ENCODE measurements around the gene EVPL. TPM values are rescaled to one million over a fixed set of nuclear protein-coding genes. Genes with fewer than 3 reads are reported as not detected.

Gene EVPL
- total and polyA plus RNA-seq, 2 donors (not counting 3 experiments of a cell fraction or from before 2014, with no cell fraction given) = not detected

DNA sequence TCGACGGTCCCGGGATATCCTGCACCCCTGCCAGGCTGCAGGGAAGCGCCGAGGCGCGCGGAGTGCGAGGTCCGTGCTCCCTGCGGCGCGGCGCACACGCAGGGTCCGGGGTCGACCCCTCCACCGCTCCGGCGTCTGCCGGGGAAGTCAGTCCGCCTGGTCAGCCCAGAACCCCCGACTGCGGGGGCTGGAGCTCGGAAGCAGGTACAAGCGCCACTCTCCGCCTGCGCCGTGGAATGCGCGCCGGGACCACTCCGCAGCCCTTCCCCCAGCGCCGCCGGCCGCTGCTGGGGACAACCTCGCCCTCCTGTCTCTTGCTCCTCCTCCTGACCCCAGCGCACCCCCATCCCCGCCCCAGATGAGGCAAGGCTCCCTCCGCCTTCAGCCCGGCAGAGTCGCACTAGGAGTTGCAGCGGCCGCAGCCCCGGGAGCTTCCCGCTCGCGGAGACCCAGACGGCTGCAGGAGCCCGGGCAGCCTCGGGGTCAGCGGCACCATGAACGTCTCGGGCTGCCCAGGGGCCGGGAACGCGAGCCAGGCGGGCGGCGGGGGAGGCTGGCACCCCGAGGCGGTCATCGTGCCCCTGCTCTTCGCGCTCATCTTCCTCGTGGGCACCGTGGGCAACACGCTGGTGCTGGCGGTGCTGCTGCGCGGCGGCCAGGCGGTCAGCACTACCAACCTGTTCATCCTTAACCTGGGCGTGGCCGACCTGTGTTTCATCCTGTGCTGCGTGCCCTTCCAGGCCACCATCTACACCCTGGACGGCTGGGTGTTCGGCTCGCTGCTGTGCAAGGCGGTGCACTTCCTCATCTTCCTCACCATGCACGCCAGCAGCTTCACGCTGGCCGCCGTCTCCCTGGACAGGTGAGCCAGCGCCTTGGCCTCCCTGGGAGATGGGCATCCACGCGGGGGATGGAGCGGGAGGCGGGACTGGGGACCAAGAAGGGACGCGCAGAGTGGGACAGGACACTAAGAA is 47.6 kb upstream of the EVPL start, which contains the start of gene GALR2:
Gene GALR2 (plus strand): TSS at position 392 of the 974 bp plus-strand sequence. CDS start 103 bp downstream, at position 495.
- no peak for TF ChIP-seq MYC (IDR thresholded peaks at IDR 0.05; ENCODE audit: low read depth, low read length)
- TF ChIP-seq EZH2 (IDR thresholded peaks at IDR 0.05; ENCODE audit: borderline replicate concordance, low read depth, low read length, severe bottlenecking) = peak; percentile 93
- intact Hi-C loops (cut with micrococcal nuclease) (loop anchor here (5.0 kb wide), 2 partner anchors 47 to 62 kb away; partner anchors contain the start of gene EVPL), dilution Hi-C loops (cut with MboI; ENCODE audit: extremely low pct_ligation_motif_present, low sequenced_read_pairs) (no loop called here)
- H3K4me2 ChIP-seq (ENCODE audit: insufficient read depth, low read length) = no peak within 1 kb of the TSS
- DNase-seq (ENCODE audit: low read depth, low spot score) = no peak
- no peak within 1 kb of the TSS for H3K4me3 ChIP-seq (replicated peaks in 1 of 3; ENCODE audit: insufficient read depth in 1 of 3, low read depth in 1 of 3, low read length in 3 of 3)
- H3K79me2 ChIP-seq (ENCODE audit: control insufficient read depth, insufficient read depth, low read length) = peaks cover 29% of the 10 kb centered on the region
- no peaks in the 10 kb centered on the region for H4K20me1 ChIP-seq (replicated peaks; ENCODE audit: control insufficient read depth, extremely low read depth, insufficient read depth, low read length)
- H3K9ac ChIP-seq (replicated peaks; ENCODE audit: extremely low read depth, insufficient read depth, low read length) = no peak within 1 kb of the TSS
- H2AFZ ChIP-seq (ENCODE audit: low read depth, low read length) = no peak within 1 kb of the TSS
- BruUV-seq (replicated peaks) = no TSS peak
- H3K27ac ChIP-seq (ENCODE audit: insufficient read depth, low read depth, low read length) = no peak within 1 kb of the TSS
- no peaks in the 10 kb centered on the region for H3K9me3 ChIP-seq (replicated peaks; ENCODE audit: control insufficient read depth, insufficient read depth, low read length)
- peaks cover 58 to 63% of the 10 kb centered on the region in 2 experiments for H3K27me3 ChIP-seq (ENCODE audit: control insufficient read depth in 2 of 2, insufficient read depth in 2 of 2, low read length in 2 of 2)
- FAIRE-seq = no peak
- peaks cover 16% of the 10 kb centered on the region for H3K4me1 ChIP-seq (ENCODE audit: control insufficient read depth, extremely low read depth, insufficient read depth, low read length)
- ChIA-PET CTCF (interaction anchor here (0.5 to 1.3 kb wide), 2 partner anchors 17 to 205 kb away, joined by 3 read pairs; no protein-coding TSS in a partner anchor), POLR2A (interaction anchor here (0.6 kb wide), 1 partner anchor 219 kb away, joined by 4 read pairs; the partner anchor contains the start of gene WBP2)
- H3K9me1 ChIP-seq (replicated peaks; ENCODE audit: control insufficient read depth, extremely low read depth, insufficient read depth, low read length) = no peaks in the 10 kb centered on the region
- H3K36me3 ChIP-seq (ENCODE audit: control insufficient read depth in 2 of 2, extremely low read depth in 1 of 2, insufficient read depth in 2 of 2, low read length in 2 of 2) = no peaks in the 10 kb centered on the region

DNA sequence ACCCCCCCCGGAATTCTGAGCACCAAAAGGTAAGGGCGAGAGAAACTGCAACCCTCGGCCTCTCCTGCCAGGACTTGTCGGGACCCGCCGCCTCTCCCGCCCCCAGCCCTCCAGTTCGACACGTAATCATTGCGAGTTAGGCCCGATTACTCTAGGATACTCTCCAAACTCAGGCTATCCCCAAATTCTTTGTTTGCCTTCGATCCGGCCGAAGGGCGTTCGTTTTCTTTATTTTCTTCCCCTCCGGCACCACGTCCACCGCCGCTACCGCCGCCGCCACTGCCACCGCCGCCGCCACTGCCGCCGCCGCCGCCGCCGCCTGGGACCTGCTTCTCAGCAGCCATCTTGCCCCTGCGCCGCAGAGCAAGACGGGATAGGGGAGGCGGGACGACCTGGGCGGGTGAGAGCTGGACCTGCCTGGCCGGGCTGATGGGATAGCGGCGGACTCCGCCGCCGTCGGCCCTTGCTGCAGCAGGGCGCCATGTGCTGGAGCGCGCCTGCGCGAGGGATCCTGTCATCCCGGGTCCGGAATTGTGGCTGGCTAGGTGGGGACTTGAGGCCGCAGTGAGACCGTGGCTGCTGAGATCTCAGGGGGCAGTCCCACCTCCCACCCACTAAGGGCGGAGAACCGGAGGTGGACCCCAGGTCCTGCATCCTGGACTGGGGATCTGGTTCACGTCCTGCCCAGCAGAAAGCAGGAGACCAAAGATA is 45.2 kb upstream of the EVPL start, which contains the start of gene SRP68:
Gene SRP68 (minus strand): TSS at position 370 of the 711 bp plus-strand sequence. CDS start 26 bp downstream, at position 344.
- peak within 1 kb of the TSS; percentile 90 for H3K4me2 ChIP-seq (ENCODE audit: insufficient read depth, low read length)
- H4K20me1 ChIP-seq (replicated peaks; ENCODE audit: control insufficient read depth, extremely low read depth, insufficient read depth, low read length) = no peaks in the 10 kb centered on the region
- dilution Hi-C loops (cut with MboI; ENCODE audit: extremely low pct_ligation_motif_present, low sequenced_read_pairs) = no loop called here
- peak within 1 kb of the TSS; percentile 93 for H2AFZ ChIP-seq (ENCODE audit: low read depth, low read length)
- ChIA-PET CTCF (interaction anchor here (1.0 to 1.7 kb wide), 3 partner anchors 11 to 58 kb away, joined by 3 to 10 read pairs (median 3); no protein-coding TSS in a partner anchor), POLR2A (interaction anchor here (0.9 to 1.2 kb wide), 2 partner anchors 9 to 31 kb away, joined by 5 to 8 read pairs; no protein-coding TSS in a partner anchor)
- H3K4me3 ChIP-seq (replicated peaks in 1 of 3; ENCODE audit: insufficient read depth in 1 of 3, low read depth in 1 of 3, low read length in 3 of 3) = peak within 1 kb of the TSS; percentile 59 to 95 (median 73)
- H3K79me2 ChIP-seq (ENCODE audit: control insufficient read depth, insufficient read depth, low read length) = peaks cover 35% of the 10 kb centered on the region
- peak; percentile 94 for DNase-seq (ENCODE audit: low read depth, low spot score)
- peaks cover 34 to 40% of the 10 kb centered on the region in 2 experiments for H3K27me3 ChIP-seq (ENCODE audit: control insufficient read depth in 2 of 2, insufficient read depth in 2 of 2, low read length in 2 of 2)
- peaks cover 16% of the 10 kb centered on the region for H3K4me1 ChIP-seq (ENCODE audit: control insufficient read depth, extremely low read depth, insufficient read depth, low read length)
- FAIRE-seq = peak; percentile 98
- H3K36me3 ChIP-seq (ENCODE audit: control insufficient read depth in 2 of 2, extremely low read depth in 1 of 2, insufficient read depth in 2 of 2, low read length in 2 of 2) = peaks cover 0 to 7% of the 10 kb centered on the region in 2 experiments
- peak within 1 kb of the TSS; percentile 67 for H3K27ac ChIP-seq (ENCODE audit: insufficient read depth, low read depth, low read length)
- TF ChIP-seq MYC (IDR thresholded peaks at IDR 0.05; ENCODE audit: low read depth, low read length) (peak; percentile 2), FOS (IDR thresholded peaks at IDR 0.05; ENCODE audit: borderline replicate concordance, insufficient read depth, low read length) (no peak), POLR2A (IDR thresholded peaks at IDR 0.05; ENCODE audit: low read depth, low read length) (peak; percentile 96), JUN (IDR thresholded peaks at IDR 0.05; ENCODE audit: borderline replicate concordance, insufficient read depth, insufficient read length, low read depth) (no peak), GATA2 (IDR thresholded peaks at IDR 0.05; ENCODE audit: insufficient read depth, insufficient read length, low read depth, low read length) (no peak), EZH2 (IDR thresholded peaks at IDR 0.05; ENCODE audit: borderline replicate concordance, low read depth, low read length, severe bottlenecking) (no peak), POLR2AphosphoS5 (IDR thresholded peaks at IDR 0.05; ENCODE audit: insufficient read depth, low read depth, low read length) (peak; percentile 93)
- TF ChIP-seq, protein P1, sequence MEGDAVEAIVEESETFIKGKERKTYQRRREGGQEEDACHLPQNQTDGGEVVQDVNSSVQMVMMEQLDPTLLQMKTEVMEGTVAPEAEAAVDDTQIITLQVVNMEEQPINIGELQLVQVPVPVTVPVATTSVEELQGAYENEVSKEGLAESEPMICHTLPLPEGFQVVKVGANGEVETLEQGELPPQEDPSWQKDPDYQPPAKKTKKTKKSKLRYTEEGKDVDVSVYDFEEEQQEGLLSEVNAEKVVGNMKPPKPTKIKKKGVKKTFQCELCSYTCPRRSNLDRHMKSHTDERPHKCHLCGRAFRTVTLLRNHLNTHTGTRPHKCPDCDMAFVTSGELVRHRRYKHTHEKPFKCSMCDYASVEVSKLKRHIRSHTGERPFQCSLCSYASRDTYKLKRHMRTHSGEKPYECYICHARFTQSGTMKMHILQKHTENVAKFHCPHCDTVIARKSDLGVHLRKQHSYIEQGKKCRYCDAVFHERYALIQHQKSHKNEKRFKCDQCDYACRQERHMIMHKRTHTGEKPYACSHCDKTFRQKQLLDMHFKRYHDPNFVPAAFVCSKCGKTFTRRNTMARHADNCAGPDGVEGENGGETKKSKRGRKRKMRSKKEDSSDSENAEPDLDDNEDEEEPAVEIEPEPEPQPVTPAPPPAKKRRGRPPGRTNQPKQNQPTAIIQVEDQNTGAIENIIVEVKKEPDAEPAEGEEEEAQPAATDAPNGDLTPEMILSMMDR (IDR thresholded peaks at IDR 0.05; ENCODE audit: extremely low read depth in 1 of 2, insufficient read depth in 1 of 2, low read depth in 1 of 2, low read length in 2 of 2) = no peak
- TF ChIP-seq, protein P2, sequence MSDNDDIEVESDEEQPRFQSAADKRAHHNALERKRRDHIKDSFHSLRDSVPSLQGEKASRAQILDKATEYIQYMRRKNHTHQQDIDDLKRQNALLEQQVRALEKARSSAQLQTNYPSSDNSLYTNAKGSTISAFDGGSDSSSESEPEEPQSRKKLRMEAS (IDR thresholded peaks at IDR 0.05; ENCODE audit: insufficient read depth, insufficient read length) = peak; percentile 63
- H3K9ac ChIP-seq (replicated peaks; ENCODE audit: extremely low read depth, insufficient read depth, low read length) = peak within 1 kb of the TSS; percentile 82
- intact Hi-C loops (cut with micrococcal nuclease) = loop anchor here (1.0 to 5.0 kb wide), 2 partner anchors 31 to 45 kb away; partner anchors contain the start of genes EVPL and EXOC7
- no peaks in the 10 kb centered on the region for H3K9me3 ChIP-seq (replicated peaks; ENCODE audit: control insufficient read depth, insufficient read depth, low read length)
- BruUV-seq (replicated peaks) = no TSS peak
- no peaks in the 10 kb centered on the region for H3K9me1 ChIP-seq (replicated peaks; ENCODE audit: control insufficient read depth, extremely low read depth, insufficient read depth, low read length)
